Activated T-cell treated with anti-CD3 and anti-CD28 coated beads for 48 hours (primary cell): ENCODE data around the gene KRT17.
A peak's percentile ranks its signal among the peaks of the same experiment; 100 is the strongest.
"Not testable (repeated sequence)": the region's sequence is repeated elsewhere in the genome, so short reads cannot be mapped to it uniquely, and the experiment has no call there.

Experiments
- DNase-seq: peaks from one replicate; pipeline ENCODE4 v3.0.0-alpha.2; 2020; ENCODE audit warnings: low read depth

The KRT17 gene

GRCh38 chr17:41594363-41594915, 29.9 kb downstream of the KRT17 start:
- DNase-seq: no peak

GRCh38 chr17:41593306-41593981, 30.9 kb downstream of the KRT17 start:
- no peak for DNase-seq

- DNase-seq: no peak
Measured at GRCh38 chr17:41592601-41593305, 31.6 kb downstream of the KRT17 start.

GRCh38 chr17:41589301-41589700, 35.1 kb downstream of the KRT17 start:
- no peak for DNase-seq

- DNase-seq: no peak
Measured at GRCh38 chr17:41588126-41588810, 36.1 kb downstream of the KRT17 start.

GRCh38 chr17:41586863-41587495, 37.4 kb downstream of the KRT17 start, which contains the start of gene KRT14:
TSS of gene KRT14 (minus strand) at chr17:41586895. CDS start at chr17:41586834, 61 bp downstream.
- no peak for DNase-seq

GRCh38 chr17:41585301-41586056, 38.9 kb downstream of the KRT17 start:
- no peak for DNase-seq

GRCh38 chr17:41584331-41584927, 39.9 kb downstream of the KRT17 start:
- DNase-seq: not testable (repeated sequence)

GRCh38 chr17:41583137-41584127, 40.9 kb downstream of the KRT17 start:
- DNase-seq: no peak

- not testable (repeated sequence) for DNase-seq
Measured at GRCh38 chr17:41582061-41582968, 42.1 kb downstream of the KRT17 start.

GRCh38 chr17:41581366-41582060, 42.9 kb downstream of the KRT17 start:
- no peak for DNase-seq

- no peak for DNase-seq
Measured at GRCh38 chr17:41580687-41581365, 43.5 kb downstream of the KRT17 start.

GRCh38 chr17:41580244-41580575, 44.2 kb downstream of the KRT17 start:
- no peak for DNase-seq

- DNase-seq: peak; percentile 73
Measured at GRCh38 chr17:41579484-41580243, 44.7 kb downstream of the KRT17 start.

GRCh38 chr17:41578971-41579370, 45.4 kb downstream of the KRT17 start:
- DNase-seq: no peak

GRCh38 chr17:41578538-41578937, 45.8 kb downstream of the KRT17 start:
- no peak for DNase-seq

- not testable (repeated sequence) for DNase-seq
Measured at GRCh38 chr17:41576740-41577139, 47.6 kb downstream of the KRT17 start.
